HG03521 (cell line): ENCODE measurements around the gene CDKN1C.

Source experiments
- ATAC-seq: cut with Tn5 transposase; IDR thresholded peaks from one replicate; pipeline ENCODE4 v1.9.1; 2021; ENCODE audit warnings: mild to moderate bottlenecking, moderate library complexity; ENCODE audit not compliant: unreplicated experiment

The CDKN1C gene

GRCh38 chr11:2870969-2871680 lies 14.4 kb downstream of the CDKN1C start:
- ATAC-seq = no peak

GRCh38 chr11:2870460-2870859 lies 15.1 kb downstream of the CDKN1C start:
- no peak for ATAC-seq

GRCh38 chr11:2869561-2870427 lies 15.8 kb downstream of the CDKN1C start:
- ATAC-seq = no peak

- ATAC-seq = no peak
These were observed 16.4 kb downstream of the CDKN1C start for GRCh38 chr11:2869134-2869526.

DNA sequence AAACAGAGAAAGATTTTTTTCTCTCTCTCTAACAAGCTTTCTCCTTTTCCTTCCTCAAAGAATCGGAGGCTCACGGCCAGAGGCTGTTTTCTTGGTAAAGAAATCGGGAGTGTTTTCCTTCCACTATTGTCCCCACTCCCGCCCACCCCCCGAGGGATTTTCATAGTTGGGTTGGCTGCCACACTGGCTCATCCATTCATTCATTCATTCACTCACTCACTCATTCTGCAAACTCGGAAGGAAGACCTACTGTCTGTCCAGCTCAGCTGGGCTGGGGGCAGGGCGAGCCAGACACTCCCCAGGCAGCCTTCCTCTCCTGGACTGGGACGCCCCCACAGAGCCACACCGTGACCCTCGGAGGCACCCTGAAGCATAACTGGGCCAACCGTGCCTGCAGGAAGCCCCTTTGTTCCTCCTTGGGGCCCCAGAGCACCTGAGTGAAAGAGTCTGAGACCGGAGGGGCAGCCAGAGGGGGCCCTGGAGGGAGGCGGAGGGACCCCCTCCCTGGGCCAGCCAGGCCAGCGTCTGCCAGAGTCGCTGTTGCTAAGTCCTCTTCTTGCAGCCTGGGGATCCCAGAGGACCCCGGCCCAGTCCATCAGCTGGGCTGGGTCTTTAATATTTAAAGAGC lies 17.0 kb downstream of the CDKN1C start:
- ATAC-seq = no peak

GRCh38 chr11:2867722-2868505 lies 17.7 kb downstream of the CDKN1C start:
- ATAC-seq = no peak

DNA sequence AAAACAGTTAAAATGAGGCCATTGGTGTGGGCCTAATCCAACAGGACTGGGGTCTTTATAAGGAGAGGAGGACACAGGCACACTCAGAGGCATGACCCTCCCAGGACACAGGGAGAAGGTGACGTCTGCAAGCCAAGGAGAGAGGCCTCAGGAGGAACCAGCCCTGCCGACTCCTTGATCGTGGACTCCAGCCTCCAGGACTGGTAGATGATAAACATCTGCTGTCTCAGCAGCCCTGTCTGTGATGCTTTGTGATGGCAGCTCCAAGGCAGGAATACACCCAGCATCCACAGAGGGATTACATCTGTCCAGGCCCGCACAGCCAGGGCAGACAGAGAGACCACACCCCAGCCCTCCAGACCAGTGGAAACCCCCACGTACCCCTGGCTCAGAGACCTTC lies 18.4 kb downstream of the CDKN1C start:
- no peak for ATAC-seq

GRCh38 chr11:2865922-2866577 lies 19.5 kb downstream of the CDKN1C start:
- no peak for ATAC-seq

- ATAC-seq = no peak
These were observed 20.7 kb downstream of the CDKN1C start for GRCh38 chr11:2864901-2865300.

DNA sequence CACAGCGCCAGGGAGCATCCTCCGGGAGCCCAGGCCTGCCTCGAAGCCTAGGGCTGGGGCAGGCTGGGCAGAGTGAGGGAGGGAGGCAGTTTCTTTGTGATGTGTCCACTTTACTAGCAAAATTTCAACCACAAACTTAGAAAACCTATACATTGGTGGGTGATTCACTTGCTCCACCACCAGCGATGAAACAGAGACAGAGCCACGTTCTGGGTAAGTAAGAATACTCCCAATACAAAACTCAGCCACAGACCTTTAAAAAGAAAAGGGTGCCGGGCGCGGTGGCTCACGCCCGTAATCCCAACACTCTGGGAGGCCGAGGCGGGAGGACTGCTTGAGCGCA lies 22.3 kb downstream of the CDKN1C start:
- ATAC-seq = no peak

GRCh38 chr11:2862395-2863275 lies 22.9 kb downstream of the CDKN1C start:
- ATAC-seq = no peak

DNA sequence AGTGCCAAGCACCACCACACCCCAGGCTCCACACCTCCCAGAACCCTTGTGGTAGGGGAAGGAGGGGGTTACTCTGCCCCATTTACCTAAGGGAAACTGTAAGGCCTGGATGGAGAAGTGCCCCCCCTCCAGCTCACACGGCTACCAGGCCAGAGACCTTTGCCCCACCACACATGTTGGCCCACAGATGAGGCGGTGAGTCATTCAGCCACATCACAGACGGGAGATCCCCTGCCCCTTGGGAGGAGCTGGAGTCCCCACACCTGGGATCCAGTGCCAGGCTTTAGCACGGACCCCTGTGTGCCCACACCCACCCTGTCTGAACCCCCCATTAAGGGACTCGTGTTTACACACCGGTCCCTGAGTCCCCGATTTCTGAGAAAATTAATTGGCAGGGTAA lies 24.9 kb downstream of the CDKN1C start:
- ATAC-seq = no peak

DNA sequence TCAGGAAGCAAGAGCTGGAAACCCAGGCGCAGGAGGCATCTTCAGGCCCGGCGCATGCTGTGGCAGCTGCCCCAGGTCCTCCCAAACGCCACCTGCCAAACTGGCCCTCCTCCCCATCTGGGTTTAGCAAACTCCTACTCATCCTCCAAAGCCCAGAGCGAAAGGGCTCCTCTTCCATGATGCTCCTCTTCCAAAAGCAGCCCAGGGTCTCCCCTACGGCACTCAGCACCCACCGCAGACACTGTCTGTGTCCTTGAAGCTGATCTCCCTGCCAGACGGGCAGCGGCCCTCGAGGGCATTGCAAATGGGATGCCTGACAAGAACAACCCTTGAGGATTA lies 25.9 kb downstream of the CDKN1C start:
- ATAC-seq = no peak

DNA sequence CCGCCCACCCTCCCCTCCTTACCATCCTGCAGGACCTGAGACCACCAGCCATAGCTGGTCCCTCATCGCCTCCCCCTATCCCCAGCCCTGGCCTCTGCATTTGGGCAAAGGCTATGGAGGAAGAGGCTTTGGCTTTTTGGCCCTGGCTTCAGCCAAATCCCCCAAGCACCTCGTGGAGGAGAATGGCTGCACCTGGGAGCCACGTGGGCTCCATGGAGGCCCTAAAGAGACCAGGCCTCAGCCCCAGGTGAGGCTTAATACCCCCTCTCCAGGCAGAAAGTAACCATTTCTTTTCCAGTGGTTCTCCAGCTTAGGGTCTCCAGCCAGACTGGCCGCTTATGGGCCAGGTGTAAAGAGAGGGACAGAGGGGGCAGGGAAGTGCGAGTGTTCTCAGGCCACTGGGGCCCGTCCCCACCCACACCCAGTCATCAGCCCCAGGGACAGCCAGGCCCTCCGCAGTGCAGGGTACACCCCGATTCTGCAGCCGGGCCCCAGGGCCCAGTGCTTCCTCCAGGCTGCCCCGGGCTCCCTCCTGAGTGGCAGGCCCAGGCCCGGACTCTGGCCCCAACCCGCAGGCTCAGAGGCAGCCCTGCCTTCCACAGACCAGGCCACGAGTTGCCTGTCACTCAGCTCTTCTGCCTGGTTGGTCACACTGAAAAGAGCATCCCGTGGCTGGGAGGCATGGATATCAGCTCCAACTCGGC lies 26.4 kb downstream of the CDKN1C start:
- no peak for ATAC-seq

GRCh38 chr11:2857918-2858317 lies 27.7 kb downstream of the CDKN1C start:
- ATAC-seq = no peak

GRCh38 chr11:2857276-2857675 lies 28.3 kb downstream of the CDKN1C start:
- ATAC-seq = no peak

- no peak for ATAC-seq
These were observed 30.4 kb downstream of the CDKN1C start for GRCh38 chr11:2855162-2855561.

- ATAC-seq = no peak
These were observed 31.5 kb downstream of the CDKN1C start for GRCh38 chr11:2853997-2854560.

GRCh38 chr11:2853401-2853800 lies 32.2 kb downstream of the CDKN1C start:
- ATAC-seq = no peak
